RCC 7860 (cell line): ENCODE data around the gene HNRNPA3.
"Not testable (repeated sequence)": the region's sequence is repeated elsewhere in the genome, so short reads cannot be mapped to it uniquely, and the experiment has no call there.

Source experiments
- DNase-seq: peaks from one replicate; pipeline ENCODE4 v3.0.0-alpha.2; 2015; ENCODE audit warnings: low spot score
- FAIRE-seq: peaks from 2 replicates; lab custom pipeline; 2012; peaks lifted over from hg19 to GRCh38; lab: Jason Lieb, UNC

The HNRNPA3 gene

DNA sequence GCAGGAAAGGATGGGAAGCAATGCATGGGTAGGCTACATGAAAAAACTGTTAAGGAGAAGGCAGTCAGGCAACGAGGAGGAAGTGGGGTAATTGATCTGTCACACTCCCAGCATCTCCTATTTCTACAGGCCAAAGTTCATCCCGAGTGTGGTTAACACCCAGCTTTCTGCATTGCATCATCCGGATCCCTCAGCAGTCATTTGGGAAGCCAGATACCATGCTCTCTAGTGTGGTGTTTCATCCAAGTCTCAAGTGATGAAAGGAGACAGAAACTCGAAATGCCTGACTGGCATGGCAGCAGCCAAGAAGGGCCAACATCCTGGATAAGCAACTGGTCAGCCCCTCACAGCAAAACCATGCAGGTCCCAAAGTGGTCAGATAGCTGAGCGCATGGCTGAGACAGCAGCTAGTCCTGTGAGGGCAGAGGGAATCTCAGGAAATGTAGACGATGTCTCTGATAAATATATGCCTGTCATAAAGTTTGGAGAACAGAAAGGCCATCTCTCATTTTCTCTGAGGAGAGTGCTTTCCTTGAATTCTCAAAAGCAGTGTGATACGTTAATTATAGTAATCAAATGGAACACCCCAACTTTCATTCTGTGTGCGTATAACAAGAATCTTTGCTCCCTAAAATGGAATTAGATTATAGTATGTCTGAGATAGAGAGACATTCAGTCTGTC, 24.8 kb upstream of the HNRNPA3 start:
- peak; percentile 34 for DNase-seq

DNA sequence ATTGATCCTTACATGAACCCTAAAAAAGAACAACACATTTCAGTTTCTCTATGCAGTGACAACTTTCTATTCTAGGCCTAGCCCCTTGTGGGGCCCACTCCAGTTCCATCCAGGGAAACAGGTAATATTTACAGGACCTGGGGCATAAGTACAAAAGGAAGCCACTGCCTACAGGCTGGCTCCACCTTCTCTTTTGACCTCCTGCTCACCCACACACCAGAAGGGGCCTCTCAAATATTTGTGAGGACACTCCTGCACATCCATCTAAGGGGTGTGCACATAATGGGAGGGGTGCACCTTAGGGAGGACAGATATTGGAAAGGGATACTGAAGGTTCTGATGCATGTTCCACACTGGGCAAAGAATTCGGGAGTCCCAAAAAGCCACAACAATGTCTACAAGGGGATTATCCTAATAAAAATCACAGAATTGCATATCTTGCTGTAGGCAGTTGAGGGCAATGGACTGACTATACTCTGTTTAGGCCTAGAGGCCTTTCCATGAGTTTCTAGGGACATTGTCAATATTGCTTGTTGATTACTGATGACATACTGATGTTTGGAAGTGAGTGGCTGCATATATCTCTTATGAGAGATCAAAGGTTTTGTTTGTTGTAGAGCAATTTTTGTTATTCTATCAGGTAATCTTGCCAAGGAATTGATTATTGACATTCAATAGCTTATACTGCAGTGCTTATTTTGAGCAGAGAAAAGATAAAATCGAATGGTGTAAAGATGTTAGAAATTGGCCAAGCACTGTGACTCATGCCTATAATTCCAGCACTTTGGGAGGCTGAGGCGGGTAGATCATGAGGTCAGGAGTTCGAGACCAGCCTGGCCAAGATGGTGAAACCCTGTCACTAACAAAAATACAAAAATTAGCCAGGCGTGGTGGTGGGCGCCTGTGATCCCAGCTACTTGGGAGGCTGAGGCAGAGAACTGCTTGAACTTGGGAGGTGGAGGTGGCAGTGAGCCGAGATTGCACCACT, 23.8 kb upstream of the HNRNPA3 start:
- DNase-seq (no peak), FAIRE-seq (no peak)

More for the DNA sequence above, 24.8 kb upstream of the HNRNPA3 start:
- no peak for FAIRE-seq

DNA sequence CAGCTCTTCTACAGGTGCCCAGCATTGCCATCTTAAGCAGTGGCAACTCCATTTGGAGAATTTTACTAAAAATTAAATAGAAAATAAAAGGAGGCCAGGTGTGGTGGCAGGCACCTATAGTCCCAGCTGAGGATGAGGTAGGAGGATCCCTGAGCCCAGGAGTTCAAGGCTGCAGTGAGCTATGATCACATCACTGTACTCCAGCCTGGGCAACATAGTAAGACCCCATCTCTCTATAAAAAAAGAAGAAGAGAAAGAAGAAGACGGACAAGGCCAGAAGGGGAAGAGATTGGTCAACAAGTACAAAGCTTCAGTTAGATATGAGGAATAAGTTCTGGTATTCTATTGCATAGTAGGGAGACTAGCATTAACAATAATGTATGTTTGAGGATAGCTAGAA, 21.7 kb upstream of the HNRNPA3 start:
- DNase-seq (no peak), FAIRE-seq (no peak)

DNA sequence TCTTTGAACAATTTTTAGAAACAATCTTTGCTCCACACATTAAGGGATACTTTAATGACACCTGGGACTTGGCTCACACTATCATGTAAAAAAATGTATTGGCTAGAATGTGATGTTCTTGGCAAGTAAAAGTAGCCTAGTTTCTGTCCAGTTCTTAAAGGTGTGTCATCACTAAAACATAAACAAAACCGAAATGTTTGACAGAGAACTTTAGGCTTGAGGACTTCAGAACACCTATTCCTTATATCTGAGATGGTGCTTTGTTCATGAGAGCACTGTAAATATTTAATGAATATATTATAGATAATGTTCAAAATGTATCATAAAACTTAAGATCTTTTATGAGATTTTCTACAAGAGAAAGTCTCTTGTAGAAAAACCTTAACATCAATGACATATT, 19.8 kb upstream of the HNRNPA3 start:
- FAIRE-seq: no peak
- no peak for DNase-seq

DNA sequence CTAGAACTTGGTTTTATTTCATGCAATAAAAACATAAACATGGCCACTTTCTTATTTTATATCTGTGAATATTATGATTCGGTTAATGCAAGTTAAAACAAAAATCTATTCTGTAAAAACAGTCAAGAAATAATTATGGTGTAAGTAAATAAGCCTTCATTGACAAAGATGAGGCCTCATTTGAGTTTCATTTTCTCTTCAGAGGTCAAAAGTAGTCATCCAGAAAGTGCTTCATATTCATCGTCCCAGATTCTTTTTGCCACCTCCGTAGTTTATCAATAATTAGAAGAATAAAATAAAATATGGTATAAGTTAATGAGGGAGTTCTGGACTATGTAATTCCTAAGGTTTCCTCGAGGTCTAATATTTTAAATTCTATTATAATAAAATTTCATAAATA, 19.4 kb upstream of the HNRNPA3 start:
- DNase-seq (no peak), FAIRE-seq (no peak)

DNA sequence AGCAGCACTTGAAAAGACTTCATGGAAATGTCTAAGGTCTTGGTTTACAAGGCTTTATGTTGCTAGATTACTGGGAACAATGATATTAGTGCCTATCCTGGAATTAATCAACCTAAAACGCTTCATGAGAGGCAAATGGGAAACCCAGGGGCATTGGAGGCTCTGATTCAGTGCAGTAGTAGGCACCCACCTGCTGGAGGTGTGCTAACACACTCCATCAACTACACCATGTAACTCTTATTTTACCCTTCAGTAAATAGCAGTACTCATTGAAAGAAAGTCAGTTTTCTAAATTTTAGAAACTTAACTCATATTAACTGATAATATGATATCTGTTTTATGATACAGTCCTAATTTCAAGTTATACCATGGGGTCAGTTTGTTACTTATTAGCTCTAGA, 17.4 kb upstream of the HNRNPA3 start:
- DNase-seq (no peak), FAIRE-seq (no peak)

DNA sequence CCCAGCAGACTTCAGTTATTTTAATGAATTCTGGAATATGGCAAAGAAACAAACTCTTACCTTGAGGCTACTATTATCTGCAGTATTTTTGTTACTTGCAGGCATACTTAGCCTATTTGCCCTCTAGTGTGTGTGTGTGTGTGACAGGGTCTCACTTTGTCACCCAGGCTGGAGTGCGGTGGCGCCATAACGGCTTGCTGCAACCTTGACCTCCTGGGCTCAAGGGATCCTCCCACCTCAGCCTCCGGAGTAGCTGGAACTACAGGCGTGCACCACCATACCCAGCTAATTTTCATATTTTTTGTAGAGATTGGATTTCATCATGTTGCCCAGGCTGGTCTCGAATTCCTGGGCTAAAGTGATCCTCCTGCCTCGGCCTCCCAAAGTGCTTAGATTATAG, 12.2 kb upstream of the HNRNPA3 start:
- not testable (repeated sequence) for DNase-seq, FAIRE-seq

DNA sequence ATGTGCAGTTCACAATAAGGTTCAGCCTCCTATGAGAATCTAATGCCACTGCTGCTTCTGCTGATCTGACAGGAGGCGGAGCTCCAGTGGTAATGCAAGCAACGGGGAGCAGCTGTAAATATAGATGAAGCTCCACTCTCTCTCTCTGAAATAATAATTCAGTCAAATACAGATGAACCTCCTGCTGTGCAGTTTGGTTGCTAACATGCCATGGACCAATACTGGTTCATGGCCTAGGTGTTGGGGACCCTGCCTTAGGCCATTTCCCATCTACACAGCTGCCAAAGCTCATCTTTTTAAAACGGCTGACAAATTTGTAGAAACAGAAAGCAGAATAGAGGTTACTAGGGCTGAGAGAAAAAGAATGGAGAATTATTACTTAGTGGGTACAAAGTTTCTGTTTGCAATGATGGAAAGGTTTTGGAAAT, 10.7 kb upstream of the HNRNPA3 start:
- no peak for DNase-seq
- no peak for FAIRE-seq

DNA sequence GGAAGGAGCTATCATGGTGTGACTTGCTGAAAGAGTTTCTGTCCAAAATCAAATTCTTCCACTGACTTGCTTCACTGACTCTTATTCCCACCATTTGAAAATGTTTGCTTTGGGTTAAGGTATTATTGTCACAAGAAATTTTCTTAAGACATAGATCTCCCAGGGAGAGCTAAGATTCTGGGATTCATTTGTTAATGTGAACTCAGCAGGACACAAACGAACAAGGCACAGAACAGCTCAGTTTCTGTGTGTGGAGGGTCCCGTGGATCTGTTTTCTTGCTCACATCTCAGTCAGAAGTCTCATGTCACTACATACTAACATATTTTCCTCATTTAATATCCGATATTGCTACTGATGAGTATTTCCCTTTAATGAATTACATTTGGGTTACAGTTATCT, 8.2 kb upstream of the HNRNPA3 start:
- DNase-seq (no peak), FAIRE-seq (no peak)

DNA sequence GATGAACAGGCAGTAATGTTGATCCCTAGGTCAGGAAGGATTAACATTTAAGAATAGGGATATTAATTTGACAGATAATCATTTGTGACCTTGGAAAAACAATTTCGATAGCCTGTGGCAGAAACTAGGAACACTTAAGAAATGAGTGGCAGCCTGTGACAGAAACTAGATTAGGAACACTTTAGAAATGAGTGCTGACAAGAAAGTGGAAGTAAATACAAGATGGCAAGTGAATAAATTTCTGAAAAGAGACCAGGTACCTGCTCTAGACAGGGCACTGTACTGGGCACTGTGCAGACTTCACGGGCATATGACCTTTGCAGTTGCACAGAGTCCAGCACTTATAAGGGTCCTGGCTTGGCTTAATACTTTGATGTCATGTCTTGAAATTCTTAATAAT, 5.5 kb upstream of the HNRNPA3 start:
- DNase-seq (no peak), FAIRE-seq (no peak)

DNA sequence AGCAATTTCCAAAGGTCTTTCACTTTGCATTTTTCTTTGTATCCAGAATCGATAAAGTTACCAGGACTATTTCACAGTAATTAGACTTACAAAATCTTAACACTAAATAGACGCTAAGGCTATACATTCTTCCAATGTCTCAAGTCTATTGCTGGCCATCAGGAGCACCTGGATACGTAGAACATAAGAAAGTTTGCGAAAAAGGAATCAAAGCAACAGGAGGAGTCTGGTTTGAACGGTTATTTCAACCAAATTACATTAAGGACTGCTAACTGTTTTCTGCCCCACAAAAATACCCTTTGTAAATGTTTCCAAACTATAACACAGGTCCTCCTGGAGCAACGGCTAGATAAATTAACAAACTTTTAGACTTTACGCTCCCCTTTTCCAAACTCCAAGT, 1.4 kb upstream of the HNRNPA3 start:
- FAIRE-seq (no peak), DNase-seq (no peak)

DNA sequence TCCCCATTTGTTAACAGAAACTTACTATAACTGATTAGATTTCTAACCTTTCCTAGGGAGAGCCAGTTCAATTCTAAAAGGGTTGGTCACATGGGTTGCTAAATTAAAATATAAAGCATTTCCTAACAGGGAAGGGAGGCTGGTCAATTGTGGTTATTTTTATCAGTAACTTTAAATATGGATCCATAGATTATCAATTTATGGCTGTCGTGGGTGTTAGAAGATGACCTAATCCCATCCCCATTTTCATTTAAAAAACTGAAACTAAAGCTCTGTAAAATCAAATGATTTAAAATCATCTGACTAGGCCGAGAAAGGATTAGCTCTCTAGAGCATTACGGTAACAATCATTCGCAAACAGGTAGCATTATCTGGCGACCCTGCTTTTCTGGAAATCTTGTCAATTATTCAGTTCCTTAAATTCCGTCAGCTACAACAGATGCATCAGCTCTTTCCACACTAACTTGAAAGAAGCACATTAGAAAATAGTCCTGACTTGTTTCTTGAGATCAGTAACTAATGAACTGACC, 953 bp upstream of the HNRNPA3 start:
- no peak for FAIRE-seq
- DNase-seq: no peak

DNA sequence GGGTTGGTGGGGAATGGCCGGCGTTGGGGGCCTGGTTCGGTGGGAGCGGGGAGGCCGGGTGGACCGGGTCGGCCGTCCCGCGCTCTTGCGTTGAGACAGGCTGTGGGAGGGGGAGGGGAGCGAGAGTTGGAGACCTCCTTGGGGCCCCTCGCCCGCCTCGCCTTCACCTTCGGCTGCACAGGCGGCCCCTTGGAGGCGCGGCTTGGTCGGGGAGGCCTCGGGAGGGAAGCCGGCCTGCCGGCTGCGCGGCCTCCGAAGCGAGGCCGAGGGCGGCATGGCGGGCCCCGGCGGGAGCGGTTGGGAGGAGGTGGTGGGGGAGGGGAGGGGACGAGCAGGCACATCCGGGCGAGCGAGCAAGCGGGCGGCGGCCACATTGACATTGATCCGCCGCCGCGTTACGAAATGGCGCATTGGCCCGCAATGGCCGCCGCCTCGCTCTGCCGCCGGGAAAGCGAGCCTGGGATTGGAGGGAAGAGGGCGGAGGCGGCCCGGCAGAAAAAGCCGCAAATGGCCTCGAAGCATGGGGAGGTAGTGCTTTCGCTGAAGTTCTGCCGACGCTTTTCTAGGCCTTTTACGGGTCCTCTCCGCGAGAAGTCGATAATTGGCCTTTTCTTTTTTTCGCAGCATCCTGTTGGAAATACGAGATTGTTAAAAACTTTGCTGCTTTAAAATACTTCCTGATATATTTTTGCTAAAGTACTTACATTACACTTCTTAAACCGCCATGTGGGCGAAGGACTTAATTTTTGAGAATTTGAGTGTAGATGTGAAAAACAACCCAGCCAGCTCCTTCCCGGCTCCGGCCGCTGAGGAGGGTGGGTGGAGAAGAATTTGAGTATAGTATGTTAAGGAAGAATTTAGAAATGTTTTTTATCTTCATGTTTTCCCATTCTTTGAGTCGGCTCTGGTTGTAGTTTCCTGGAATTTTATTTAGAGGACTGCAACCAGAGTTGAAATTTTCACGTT, 580 bp downstream of the HNRNPA3 start:
- no peak for FAIRE-seq

DNA sequence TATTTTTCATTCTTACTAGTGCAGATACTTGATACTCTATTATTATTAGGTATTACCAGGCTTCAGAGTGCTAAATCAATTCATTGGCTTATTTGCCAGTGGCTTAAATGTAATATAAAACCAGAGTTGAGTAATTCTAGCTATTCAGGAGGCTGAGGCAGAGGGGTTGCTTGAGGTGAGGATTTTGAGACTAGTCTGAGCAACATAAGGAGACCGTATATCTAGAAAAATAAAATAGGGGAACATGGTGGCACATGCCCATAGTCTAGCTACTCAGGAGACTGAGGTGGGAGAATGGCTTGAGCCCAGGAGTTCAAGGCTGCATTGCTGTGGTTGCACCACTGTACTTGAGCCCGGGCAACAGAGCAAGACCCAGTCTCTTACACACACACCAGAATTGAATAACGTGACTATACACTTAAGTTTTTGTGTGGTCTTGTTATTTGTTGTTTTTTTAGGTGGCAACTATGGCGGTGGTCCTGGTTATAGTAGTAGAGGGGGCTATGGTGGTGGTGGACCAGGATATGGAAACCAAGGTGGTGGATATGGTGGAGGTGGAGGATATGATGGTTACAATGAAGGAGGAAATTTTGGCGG, 4.8 kb downstream of the HNRNPA3 start:
- no peak for FAIRE-seq

More for the DNA sequence above, 580 bp downstream of the HNRNPA3 start:
- DNase-seq: peak; percentile 70

DNA sequence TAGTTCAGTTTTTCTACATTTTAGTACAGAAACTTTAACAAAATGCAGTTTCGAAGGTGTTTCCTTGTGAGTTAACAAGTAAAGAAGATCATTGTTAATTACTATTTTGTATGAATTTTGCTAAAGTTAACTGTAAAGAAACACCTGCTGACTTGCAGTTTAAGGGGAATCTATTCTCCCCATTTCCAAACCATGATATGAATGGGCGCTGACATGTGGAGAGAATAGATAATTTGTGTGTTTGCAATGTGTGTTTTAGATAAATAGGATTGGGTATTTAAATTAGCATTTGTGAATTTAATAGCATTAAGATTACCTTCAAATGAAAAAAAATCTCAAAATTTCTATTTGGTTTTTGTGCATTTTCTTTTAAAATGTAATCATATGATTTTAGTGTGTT, 7.2 kb downstream of the HNRNPA3 start:
- DNase-seq, FAIRE-seq: not testable (repeated sequence)

More for the DNA sequence above, 4.8 kb downstream of the HNRNPA3 start:
- no peak for DNase-seq

DNA sequence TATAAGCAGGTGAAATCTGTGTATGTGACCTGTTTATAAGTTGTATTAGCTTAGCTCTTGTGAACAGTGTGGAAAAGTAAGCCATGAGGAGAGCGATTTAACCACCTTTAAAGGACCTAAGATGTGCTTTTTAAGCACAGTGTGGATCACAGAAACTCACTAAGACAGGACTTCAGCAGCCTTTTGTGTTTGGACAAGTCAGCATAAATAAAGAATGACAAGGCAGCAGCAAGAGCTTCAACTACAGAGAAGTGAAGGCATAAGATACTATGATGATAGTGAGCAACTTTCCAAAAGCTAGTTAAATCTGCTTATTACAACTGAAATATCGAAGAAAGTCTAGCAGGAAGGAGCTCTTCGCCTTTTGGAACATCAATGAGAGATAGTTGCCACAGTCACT, 8.9 kb downstream of the HNRNPA3 start:
- FAIRE-seq (no peak), DNase-seq (no peak)

DNA sequence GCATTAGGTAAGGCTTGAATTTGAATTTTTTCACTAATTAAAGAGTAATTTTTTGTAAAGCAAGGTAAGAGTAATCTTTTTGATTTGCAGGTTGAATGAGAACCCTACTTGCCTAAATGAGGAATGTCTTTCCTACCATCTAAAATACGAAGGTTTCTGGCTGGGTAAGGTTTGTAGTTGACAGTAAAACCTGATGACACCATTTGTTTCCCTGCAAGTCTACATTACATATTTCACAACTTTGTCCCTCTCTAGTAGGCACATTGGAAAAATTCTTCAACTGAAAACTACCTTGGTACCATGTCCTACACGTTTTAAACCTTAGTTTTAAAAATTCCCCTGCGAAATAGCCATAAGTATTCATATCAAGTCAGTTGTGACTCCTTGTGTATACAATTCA, 9.4 kb downstream of the HNRNPA3 start:
- FAIRE-seq (no peak), DNase-seq (no peak)

DNA sequence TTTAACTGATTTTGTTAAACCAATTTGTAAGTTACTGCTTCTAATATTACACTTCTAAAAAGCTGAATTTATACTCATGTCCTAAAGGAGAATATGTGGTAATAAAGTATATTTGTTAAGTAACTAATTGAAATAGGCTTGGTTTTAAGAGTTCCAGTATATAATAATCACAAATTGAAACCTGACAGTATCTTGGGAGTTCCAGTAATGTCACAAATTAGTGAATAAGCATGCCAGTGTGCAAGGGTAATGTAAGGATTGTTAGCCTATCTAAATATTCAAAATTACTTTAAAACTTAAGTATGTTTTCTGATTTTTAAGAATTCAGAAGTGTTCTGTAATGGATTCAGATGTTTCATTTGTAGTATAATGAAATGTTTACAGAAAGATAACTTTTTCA, 10.8 kb downstream of the HNRNPA3 start:
- DNase-seq: not testable (repeated sequence)
- FAIRE-seq: peak; percentile 76

DNA sequence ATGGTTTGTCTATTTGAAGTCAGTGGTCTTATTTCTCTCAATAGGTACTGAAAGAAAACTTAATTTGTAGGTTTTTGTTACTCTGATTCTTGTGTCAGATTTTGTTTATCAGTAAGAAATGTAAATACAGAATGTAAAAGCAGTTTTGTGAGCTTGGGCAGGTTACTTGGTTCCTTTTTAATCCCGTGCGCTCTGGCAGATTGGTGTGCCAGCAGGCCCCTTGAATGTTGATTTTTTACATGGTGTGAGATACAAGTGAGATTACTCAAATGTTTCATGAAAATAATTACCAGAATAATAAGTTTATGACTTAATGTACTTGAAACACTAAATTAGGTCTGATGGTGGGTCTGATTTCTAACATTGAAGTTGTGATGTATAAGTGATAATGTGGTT, 13.4 kb downstream of the HNRNPA3 start:
- FAIRE-seq (no peak), DNase-seq (no peak)
